HT1080 (cell line): ENCODE measurements around the gene UBE2M. TPM values are rescaled to one million over a fixed set of nuclear protein-coding genes. Genes with fewer than 3 reads are reported as not detected.
"Not testable (repeated sequence)": the region's sequence is repeated elsewhere in the genome, so short reads cannot be mapped to it uniquely, and the experiment has no call there.

ENCODE experiments used
- DNase-seq: peaks from one replicate; pipeline ENCODE4 v3.0.0-alpha.2; 2015; ENCODE audit warnings: low read depth
- total RNA-seq: library from RNA; depleted of rRNA; stranded (reverse); fragments of >200 nt; shearing (Covaris generic); gene quantifications from 2 replicates; pipeline ENCODE4 v1.2.3, GENCODE V29; 2014

UBE2M gene
- total RNA-seq, 1 experiment from 2014 or later = 237 TPM

GRCh38 chr19:58542641-58543372 lies 15.6 kb downstream of the UBE2M start:
- not testable (repeated sequence) for DNase-seq

GRCh38 chr19:58539169-58539559 lies 19.2 kb downstream of the UBE2M start:
- DNase-seq = not testable (repeated sequence)

GRCh38 chr19:58538257-58539168 lies 19.9 kb downstream of the UBE2M start:
- no peak for DNase-seq

GRCh38 chr19:58536852-58537798 lies 21.3 kb downstream of the UBE2M start:
- DNase-seq = no peak

GRCh38 chr19:58535857-58536256 lies 22.6 kb downstream of the UBE2M start:
- DNase-seq = no peak

- DNase-seq = no peak
Observed at GRCh38 chr19:58531034-58531840, 27.2 kb downstream of the UBE2M start.

GRCh38 chr19:58529405-58529804 lies 29.0 kb downstream of the UBE2M start:
- no peak for DNase-seq

GRCh38 chr19:58522709-58523108 lies 35.7 kb downstream of the UBE2M start:
- DNase-seq = no peak

GRCh38 chr19:58521651-58522050 lies 36.8 kb downstream of the UBE2M start:
- DNase-seq = no peak

- no peak for DNase-seq
Observed at GRCh38 chr19:58520257-58520599, 38.2 kb downstream of the UBE2M start.

GRCh38 chr19:58519355-58520256 lies 38.8 kb downstream of the UBE2M start, which contains the start of gene ZBTB45:
Gene ZBTB45, minus strand, starts transcription at chr19:58519810. Its CDS starts 2,137 bp downstream, at chr19:58517673.
- DNase-seq = peak; percentile 98

- DNase-seq = peak; percentile 64
Observed at GRCh38 chr19:58519087-58519354, 39.4 kb downstream of the UBE2M start.

GRCh38 chr19:58518256-58519086 lies 39.9 kb downstream of the UBE2M start:
- DNase-seq = no peak

- no peak for DNase-seq
Observed at GRCh38 chr19:58516964-58517833, 41.2 kb downstream of the UBE2M start.

- no peak for DNase-seq
Observed at GRCh38 chr19:58516246-58516836, 42.1 kb downstream of the UBE2M start.

GRCh38 chr19:58515259-58515658 lies 43.2 kb downstream of the UBE2M start:
- no peak for DNase-seq

- DNase-seq = no peak
Observed at GRCh38 chr19:58514564-58515022, 43.8 kb downstream of the UBE2M start.
